C4-2B (cell line): ENCODE measurements around the gene GPR34.
"Not testable (repeated sequence)": the region's sequence is repeated elsewhere in the genome, so short reads cannot be mapped to it uniquely, and the experiment has no call there.

Experiments
- H3K27ac ChIP-seq: fragments of 450-650 bp; 2 replicates; pipeline ENCODE4 v1.5.1; 2017
- CTCF ChIP-seq: fragments of 450-650 bp; conservative IDR thresholded peaks from 2 replicates; pipeline ENCODE4 v1.5.1; 2017; ENCODE audit warnings: mild to moderate bottlenecking
- ZFX ChIP-seq: fragments of 450-650 bp; IDR thresholded peaks from 2 replicates; pipeline ENCODE4 v1.6.1; 2017

Gene GPR34

GRCh38 chrX:41665686-41666085 is 23.1 kb upstream of the GPR34 start:
- H3K27ac ChIP-seq, result no peak overlapping the region
- no peak for TF ChIP-seq CTCF
- no peak for TF ChIP-seq ZFX

- TF ChIP-seq ZFX (no peak), CTCF (no peak)
- no peak overlapping the region for H3K27ac ChIP-seq
Measured at GRCh38 chrX:41666251-41666650, 22.5 kb upstream of the GPR34 start.

- no peak for TF ChIP-seq CTCF
- no peak for TF ChIP-seq ZFX
- H3K27ac ChIP-seq, result no peak overlapping the region
Measured at GRCh38 chrX:41667631-41668030, 21.1 kb upstream of the GPR34 start.

- no peak overlapping the region for H3K27ac ChIP-seq
- no peak for TF ChIP-seq ZFX
- no peak for TF ChIP-seq CTCF
Measured at GRCh38 chrX:41670112-41670511, 18.7 kb upstream of the GPR34 start.

- H3K27ac ChIP-seq, result no peak overlapping the region
- no peak for TF ChIP-seq CTCF
Measured at GRCh38 chrX:41671082-41671481, 17.7 kb upstream of the GPR34 start.

- no peak for TF ChIP-seq ZFX
- no peak for TF ChIP-seq CTCF
- H3K27ac ChIP-seq, result no peak overlapping the region
Measured at GRCh38 chrX:41672643-41673042, 16.1 kb upstream of the GPR34 start.

- H3K27ac ChIP-seq, result not testable (repeated sequence)
Measured at GRCh38 chrX:41676361-41676760, 12.4 kb upstream of the GPR34 start.

- H3K27ac ChIP-seq, result no peak overlapping the region
- TF ChIP-seq ZFX (no peak), CTCF (no peak)
Measured at GRCh38 chrX:41677183-41678060, 11.4 kb upstream of the GPR34 start.
